DOHH2 (cell line): ENCODE results near the gene WDR5.

Source experiments
- H3F3A ChIP-seq: fragments of 200-600 bp; sonication (generic), shearing (Covaris generic); 2 replicates; pipeline ENCODE4 v1.6.0; 2016; ENCODE audit warnings: antibody characterized with exemption, mild to moderate bottlenecking; ENCODE audit not compliant: control insufficient read depth, insufficient read depth
- H3K27ac ChIP-seq: fragments of 200-600 bp; sonication (generic); 2 replicates; pipeline ENCODE4 v1.5.1; 2014; ENCODE audit warnings: low read depth, mild to moderate bottlenecking, low read length, moderate library complexity
- H3K27me3 ChIP-seq: fragments of 200-600 bp; sonication (generic); 2 replicates; pipeline ENCODE4 v1.6.1; 2014; ENCODE audit warnings: mild to moderate bottlenecking, low read length, mixed read lengths; ENCODE audit not compliant: control insufficient read depth
- H3K36me3 ChIP-seq: fragments of 200-600 bp; sonication (generic); 2 replicates; pipeline ENCODE4 v1.6.1; 2014; ENCODE audit warnings: mild to moderate bottlenecking, low read length, moderate library complexity, mixed read lengths; ENCODE audit not compliant: control insufficient read depth
- H3K4me1 ChIP-seq: fragments of 200-600 bp; sonication (generic); 2 replicates; pipeline ENCODE4 v1.6.1; 2014; ENCODE audit warnings: mild to moderate bottlenecking, low read length, mixed read lengths; ENCODE audit not compliant: control insufficient read depth
- H3K4me2 ChIP-seq: fragments of 200-600 bp; sonication (generic); 2 replicates; pipeline ENCODE4 v1.6.0; 2014; ENCODE audit warnings: mild to moderate bottlenecking, low read length, moderate library complexity
- H3K4me3 ChIP-seq: fragments of 200-600 bp; sonication (generic); 2 replicates; pipeline ENCODE4 v1.5.1; 2014; ENCODE audit warnings: mild to moderate bottlenecking, low read length, mixed read lengths
- H3K79me2 ChIP-seq: fragments of 200-600 bp; sonication (generic); 2 replicates; pipeline ENCODE4 v1.6.1; 2014; ENCODE audit warnings: mild to moderate bottlenecking, low read length, mixed read lengths; ENCODE audit not compliant: control insufficient read depth
- H3K9me2 ChIP-seq: fragments of 200-600 bp; sonication (generic); replicated peaks from 2 replicates; pipeline ENCODE4 v1.6.1; 2014; ENCODE audit warnings: mild to moderate bottlenecking, low read length, mixed read lengths; ENCODE audit not compliant: control insufficient read depth
- H3K9me3 ChIP-seq: fragments of 200-600 bp; sonication (generic); 2 replicates; pipeline ENCODE4 v1.6.1; 2014; ENCODE audit warnings: antibody characterized with exemption, low read length, mixed read lengths; ENCODE audit not compliant: control insufficient read depth, insufficient read depth
- H4K20me1 ChIP-seq: fragments of 200-600 bp; sonication (generic); 2 replicates; pipeline ENCODE4 v1.6.0; 2014; ENCODE audit warnings: low read depth, mild to moderate bottlenecking, antibody characterized with exemption, low read length, moderate library complexity; ENCODE audit not compliant: control insufficient read depth, insufficient read depth
- EZH2phosphoT487 ChIP-seq: fragments of 200-600 bp; sonication (generic); IDR thresholded peaks from 2 replicates; pipeline ENCODE4 v1.6.1; 2017; ENCODE audit warnings: borderline replicate concordance, mild to moderate bottlenecking, antibody characterized with exemption, low read length, moderate library complexity, mixed read lengths
- TF ChIP-seq, protein P1 (sequence below): fragments of 200-600 bp; sonication (generic); IDR thresholded peaks from one replicate; pipeline ENCODE4 v1.5.1; 2014; ENCODE audit warnings: antibody characterized with exemption, mild to moderate bottlenecking, low read depth, low read length; ENCODE audit not compliant: poor library complexity, severe bottlenecking

WDR5 gene

DNA sequence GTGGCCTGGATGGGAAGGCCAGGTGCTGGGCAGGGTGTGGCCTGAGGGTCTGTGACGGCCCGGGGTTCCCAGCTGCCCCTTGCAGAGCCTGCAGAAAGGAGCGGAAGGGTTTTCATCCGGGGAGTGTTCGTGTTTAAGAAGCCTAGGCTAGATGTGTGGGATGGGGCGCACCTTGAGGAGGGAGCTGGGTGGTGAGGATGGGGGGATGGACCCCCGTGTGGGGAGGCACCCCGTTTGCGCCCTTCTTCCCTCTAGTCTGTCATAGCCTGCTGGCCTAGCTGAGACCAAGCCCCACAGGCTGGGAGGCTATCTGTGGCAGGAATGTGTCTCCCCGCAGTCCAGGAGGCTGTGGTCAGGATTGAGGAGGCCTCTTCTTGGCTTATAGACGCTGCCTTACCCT lies 16.6 kb downstream of the WDR5 start:
- H3K27ac ChIP-seq: no peak overlapping the region
- no peaks in the 10 kb centered on the region for H3K9me3 ChIP-seq
- H3K4me3 ChIP-seq: no peak overlapping the region
- H3K9me2 ChIP-seq: no peaks in the 10 kb centered on the region
- H3K4me1 ChIP-seq: no peaks in the 10 kb centered on the region
- H3K79me2 ChIP-seq: no peaks in the 10 kb centered on the region
- TF ChIP-seq EZH2phosphoT487: no peak
- TF ChIP-seq, protein P1, sequence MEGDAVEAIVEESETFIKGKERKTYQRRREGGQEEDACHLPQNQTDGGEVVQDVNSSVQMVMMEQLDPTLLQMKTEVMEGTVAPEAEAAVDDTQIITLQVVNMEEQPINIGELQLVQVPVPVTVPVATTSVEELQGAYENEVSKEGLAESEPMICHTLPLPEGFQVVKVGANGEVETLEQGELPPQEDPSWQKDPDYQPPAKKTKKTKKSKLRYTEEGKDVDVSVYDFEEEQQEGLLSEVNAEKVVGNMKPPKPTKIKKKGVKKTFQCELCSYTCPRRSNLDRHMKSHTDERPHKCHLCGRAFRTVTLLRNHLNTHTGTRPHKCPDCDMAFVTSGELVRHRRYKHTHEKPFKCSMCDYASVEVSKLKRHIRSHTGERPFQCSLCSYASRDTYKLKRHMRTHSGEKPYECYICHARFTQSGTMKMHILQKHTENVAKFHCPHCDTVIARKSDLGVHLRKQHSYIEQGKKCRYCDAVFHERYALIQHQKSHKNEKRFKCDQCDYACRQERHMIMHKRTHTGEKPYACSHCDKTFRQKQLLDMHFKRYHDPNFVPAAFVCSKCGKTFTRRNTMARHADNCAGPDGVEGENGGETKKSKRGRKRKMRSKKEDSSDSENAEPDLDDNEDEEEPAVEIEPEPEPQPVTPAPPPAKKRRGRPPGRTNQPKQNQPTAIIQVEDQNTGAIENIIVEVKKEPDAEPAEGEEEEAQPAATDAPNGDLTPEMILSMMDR: no peak
- H3K36me3 ChIP-seq: peaks cover 95% of the 10 kb centered on the region
- no peaks in the 10 kb centered on the region for H3K27me3 ChIP-seq
- H3F3A ChIP-seq: no peaks in the 10 kb centered on the region
- no peak overlapping the region for H3K4me2 ChIP-seq
- no peaks in the 10 kb centered on the region; the same call in 1 of the 2 replicates for H4K20me1 ChIP-seq

DNA sequence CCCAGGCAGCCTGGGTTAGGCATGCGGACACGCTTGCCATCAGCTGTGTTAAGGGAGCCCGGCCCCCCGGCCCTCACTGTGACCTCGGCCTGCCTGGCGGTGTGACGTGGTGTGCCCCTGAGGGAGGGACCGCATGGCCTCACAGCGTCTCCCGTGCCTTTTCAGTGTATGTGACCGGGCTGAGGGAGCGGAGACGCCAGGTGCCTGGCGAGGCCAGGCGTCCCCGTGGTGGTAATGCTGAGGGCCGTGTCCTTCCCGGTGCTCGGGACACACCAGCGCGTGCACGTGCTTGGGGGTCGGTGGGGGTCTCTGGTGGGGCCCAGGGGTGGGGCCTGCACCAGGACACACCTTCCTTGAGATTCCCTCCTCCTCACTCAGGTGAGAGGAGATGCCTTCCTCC lies 17.6 kb downstream of the WDR5 start:
- Histone ChIP-seq H3K4me1 (no peaks in the 10 kb centered on the region), H3K9me2 (no peaks in the 10 kb centered on the region), H3K79me2 (no peaks in the 10 kb centered on the region), H3K4me3 (no peak overlapping the region), H3K36me3 (peaks cover 97% of the 10 kb centered on the region), H3F3A (no peaks in the 10 kb centered on the region), H4K20me1 (no peaks in the 10 kb centered on the region; the same call in 1 of the 2 replicates), H3K27me3 (no peaks in the 10 kb centered on the region), H3K4me2 (no peak overlapping the region), H3K27ac (no peak overlapping the region), H3K9me3 (no peaks in the 10 kb centered on the region)
- TF ChIP-seq EZH2phosphoT487: no peak
- TF ChIP-seq, protein P1: no peak

DNA sequence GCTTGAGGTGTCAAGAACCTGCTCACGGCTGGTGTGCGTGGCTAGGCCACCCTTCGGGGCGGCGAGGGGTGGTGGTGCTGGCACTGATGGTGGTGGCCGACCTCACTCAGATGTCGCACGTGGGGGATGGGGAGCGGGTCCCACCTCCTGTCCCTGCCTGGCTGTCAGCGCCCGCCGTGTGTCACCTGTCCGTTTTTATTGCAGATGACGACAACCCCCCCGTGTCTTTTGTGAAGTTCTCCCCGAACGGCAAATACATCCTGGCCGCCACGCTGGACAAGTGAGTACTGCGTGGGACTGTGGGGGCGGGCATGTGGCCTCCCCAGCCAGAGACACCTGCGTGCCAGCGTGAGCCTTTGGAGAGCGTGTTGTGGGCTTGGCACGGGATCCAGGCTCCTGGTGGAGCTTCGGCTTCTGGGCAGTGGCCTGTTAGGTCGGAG lies 18.4 kb downstream of the WDR5 start:
- no peaks in the 10 kb centered on the region; the same call in 1 of the 2 replicates for H4K20me1 ChIP-seq
- H3K9me2 ChIP-seq: no peaks in the 10 kb centered on the region
- H3K27me3 ChIP-seq: no peaks in the 10 kb centered on the region
- no peaks in the 10 kb centered on the region for H3F3A ChIP-seq
- H3K4me1 ChIP-seq: no peaks in the 10 kb centered on the region
- TF ChIP-seq EZH2phosphoT487: no peak
- TF ChIP-seq, protein P1: no peak
- H3K27ac ChIP-seq: no peak overlapping the region
- H3K36me3 ChIP-seq: peaks cover 97% of the 10 kb centered on the region
- H3K4me3 ChIP-seq: no peak overlapping the region
- no peak overlapping the region for H3K4me2 ChIP-seq
- H3K9me3 ChIP-seq: no peaks in the 10 kb centered on the region
- no peaks in the 10 kb centered on the region for H3K79me2 ChIP-seq
